Non-pigmented ciliary epithelial cell (primary cell): ENCODE measurements around the gene KLHDC8A.

ENCODE experiments used
- DNase-seq: peaks from one replicate; pipeline ENCODE4 v3.0.0-alpha.2; 2010; ENCODE audit warnings: low read depth

Gene KLHDC8A

DNA sequence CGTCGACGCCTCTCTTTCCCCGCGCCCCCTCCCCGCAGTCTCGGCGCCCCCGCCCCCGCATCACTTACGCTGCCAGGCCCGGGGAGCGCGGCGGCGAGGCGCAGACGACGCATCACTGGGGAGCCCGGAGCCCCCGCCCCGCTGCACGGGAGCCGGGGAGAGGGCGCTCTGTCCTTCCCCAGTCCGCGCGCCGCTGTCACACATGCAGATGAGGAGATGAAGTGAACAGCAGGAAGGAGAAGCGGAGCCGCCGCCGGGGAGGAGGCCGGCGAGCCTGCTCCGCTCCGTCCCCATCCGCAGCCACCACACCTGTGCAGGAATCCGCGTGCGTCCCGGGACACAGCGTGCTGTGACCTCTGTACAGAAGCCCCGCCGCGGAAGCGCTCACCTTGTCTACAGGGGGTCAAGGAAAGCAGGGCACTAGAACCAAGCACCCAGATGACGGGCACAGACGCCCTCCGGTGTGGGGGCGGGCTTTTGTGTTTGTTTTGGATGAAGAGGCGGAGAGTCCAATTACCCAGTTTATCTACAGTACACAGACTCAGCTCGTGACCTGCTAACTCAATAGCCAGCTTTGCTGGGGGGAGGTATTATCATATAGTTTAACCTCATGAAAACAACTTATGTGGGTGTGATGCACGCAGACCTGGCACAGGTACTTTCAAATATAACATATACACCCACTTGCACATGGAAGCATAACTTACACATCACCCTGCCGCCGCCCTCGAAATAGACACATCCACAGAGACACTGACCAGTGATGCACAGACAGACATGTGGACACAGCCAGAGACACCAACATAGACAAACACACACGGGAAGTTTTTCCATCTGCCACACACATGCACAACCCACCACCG lies 12.4 kb downstream of the KLHDC8A start:
- no peak for DNase-seq

GRCh38 chr1:205343431-205344065 lies 13.2 kb downstream of the KLHDC8A start:
- DNase-seq, result no peak

GRCh38 chr1:205342986-205343385 lies 13.7 kb downstream of the KLHDC8A start:
- DNase-seq, result no peak

GRCh38 chr1:205340676-205341075 lies 16.0 kb downstream of the KLHDC8A start:
- no peak for DNase-seq

DNA sequence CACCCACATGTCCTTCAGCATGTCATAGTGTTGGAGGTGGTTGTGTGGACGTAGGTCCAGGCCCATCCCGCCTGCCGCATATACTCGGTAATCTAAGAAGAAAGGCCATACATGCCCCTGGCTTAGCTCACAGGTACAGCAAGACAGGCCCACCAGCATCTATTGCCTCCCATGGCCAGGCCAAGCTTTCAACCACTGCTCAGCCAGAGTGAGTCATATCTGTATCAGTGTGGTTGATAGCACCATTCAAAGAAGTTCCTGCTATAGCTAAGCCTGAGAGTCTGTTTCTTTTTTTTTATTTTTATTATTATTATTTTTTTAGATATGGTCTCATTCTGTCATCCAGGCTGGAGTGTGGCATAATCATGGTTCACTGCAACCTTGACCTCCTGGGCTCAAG lies 17.0 kb downstream of the KLHDC8A start:
- no peak for DNase-seq

- no peak for DNase-seq
Observed at GRCh38 chr1:205339197-205339702, 17.5 kb downstream of the KLHDC8A start.

- DNase-seq, result no peak
Observed at GRCh38 chr1:205338011-205338410, 18.7 kb downstream of the KLHDC8A start.

- DNase-seq, result no peak
Observed at GRCh38 chr1:205337481-205337880, 19.2 kb downstream of the KLHDC8A start.

DNA sequence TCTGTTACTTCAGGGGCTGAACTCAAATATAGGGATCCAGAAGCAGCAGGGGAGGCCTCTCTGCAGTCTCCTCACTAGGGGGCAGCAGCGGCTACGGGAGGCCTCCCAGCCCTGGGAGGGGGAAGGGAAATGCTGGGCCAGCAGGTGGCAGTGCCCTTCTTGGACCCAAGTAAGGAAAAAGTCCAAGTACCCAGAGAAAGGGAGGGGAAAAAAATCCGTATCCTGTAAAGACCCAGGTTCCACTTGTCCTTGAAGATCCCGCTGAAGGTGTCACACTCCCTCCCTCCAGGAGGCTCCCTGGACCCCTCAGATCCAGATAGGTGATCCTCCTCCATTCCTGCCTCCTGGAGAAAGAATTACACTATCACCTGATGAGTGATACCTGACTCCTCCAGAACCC lies 21.0 kb downstream of the KLHDC8A start:
- DNase-seq, result no peak

GRCh38 chr1:205332015-205332791 lies 24.5 kb downstream of the KLHDC8A start:
- no peak for DNase-seq

GRCh38 chr1:205330150-205330549 lies 26.6 kb downstream of the KLHDC8A start:
- DNase-seq, result no peak

- DNase-seq, result no peak
Observed at GRCh38 chr1:205329719-205330118, 27.0 kb downstream of the KLHDC8A start.

- no peak for DNase-seq
Observed at GRCh38 chr1:205328476-205328875, 28.2 kb downstream of the KLHDC8A start.

- DNase-seq, result no peak
Observed at GRCh38 chr1:205326812-205327466, 29.8 kb downstream of the KLHDC8A start.

- no peak for DNase-seq
Observed at GRCh38 chr1:205325334-205325884, 31.3 kb downstream of the KLHDC8A start.

DNA sequence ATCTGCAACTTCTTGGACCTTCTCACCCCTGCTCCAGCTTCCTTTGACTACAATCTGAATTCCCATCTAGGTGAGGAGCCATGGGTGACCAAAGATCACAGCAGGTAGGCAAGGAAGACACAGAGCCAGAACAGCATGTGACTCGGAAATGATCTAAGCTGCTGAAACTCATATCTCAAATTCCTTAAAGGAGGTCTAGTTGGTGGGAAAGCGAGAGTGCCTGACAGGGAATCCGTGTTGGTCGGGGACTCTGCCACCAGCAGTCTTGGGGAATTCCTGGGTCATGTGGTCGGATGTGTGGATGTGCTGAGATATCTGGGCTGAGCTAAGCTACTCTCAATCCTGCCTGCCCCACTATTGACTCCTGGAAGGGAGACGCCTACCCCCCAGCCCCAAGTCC lies 31.9 kb downstream of the KLHDC8A start:
- no peak for DNase-seq

GRCh38 chr1:205323794-205324193 lies 32.9 kb downstream of the KLHDC8A start:
- DNase-seq, result no peak

DNA sequence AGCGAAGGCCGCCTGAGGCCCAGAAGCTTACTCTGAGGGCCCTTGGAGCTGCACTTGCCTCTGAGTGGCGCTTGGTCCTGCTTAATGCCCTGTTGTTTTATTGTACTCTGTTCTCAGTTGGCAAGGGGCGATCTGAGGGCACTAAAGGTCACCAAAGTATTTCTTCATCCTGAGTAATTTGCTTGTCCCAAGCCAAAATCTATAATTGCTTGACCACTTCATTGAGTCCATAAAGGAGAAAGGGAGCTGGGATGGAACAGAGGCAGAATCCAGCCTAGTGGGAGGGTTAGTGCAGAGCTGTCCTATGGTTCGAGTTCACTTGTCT lies 34.8 kb downstream of the KLHDC8A start:
- DNase-seq, result no peak

GRCh38 chr1:205321162-205321958 lies 35.4 kb downstream of the KLHDC8A start, which contains the start of gene NUAK2:
NUAK2 (minus strand) TSS chr1:205321745; CDS start chr1:205321628, 117 bp downstream.
- no peak for DNase-seq

GRCh38 chr1:205319081-205320018 lies 37.4 kb downstream of the KLHDC8A start:
- no peak for DNase-seq
